GM10847 (cell line): ENCODE data around the gene CLN3.
A peak's percentile ranks its signal among the peaks of the same experiment; 100 is the strongest.

Experiments
- POLR2A ChIP-seq: IDR thresholded peaks from 2 replicates; pipeline ENCODE4 v1.6.1; 2011; ENCODE audit not compliant: insufficient read length; ENCODE audit errors: extremely low read depth

CLN3 gene

DNA sequence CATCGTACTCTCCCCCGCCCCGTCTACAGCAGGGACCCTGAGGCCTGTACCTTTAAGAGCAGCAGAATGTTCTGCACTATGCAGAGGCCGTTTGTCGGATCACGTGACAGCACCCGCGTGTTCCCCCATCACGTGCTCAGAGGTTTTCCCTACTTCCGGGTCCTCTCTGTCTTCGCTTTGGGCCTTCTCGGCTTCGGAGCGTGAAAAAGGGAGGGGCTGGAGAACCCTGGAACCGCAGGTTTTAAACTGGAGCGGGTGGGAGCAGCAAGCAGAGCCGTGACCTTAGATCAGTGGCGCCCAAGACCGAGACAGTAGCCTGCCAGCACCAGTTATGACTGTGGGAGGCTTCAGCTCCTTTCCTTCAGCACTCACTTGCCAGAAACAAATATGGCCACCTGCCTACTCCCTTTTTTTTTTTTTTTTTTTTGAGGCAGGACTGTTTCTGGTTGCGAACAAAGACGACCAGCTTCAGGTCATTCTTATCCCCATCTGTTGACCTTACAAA lies at the start of gene CLN3:
Gene CLN3 (minus strand): TSS at position 105 of the 505 bp plus-strand sequence. CDS start 315 bp downstream, outside the sequence.
- peak; percentile 28 for TF ChIP-seq POLR2A

- no peak for TF ChIP-seq POLR2A
Observed at GRCh38 chr16:28540346-28540745, 48.5 kb upstream of the CLN3 start.

DNA sequence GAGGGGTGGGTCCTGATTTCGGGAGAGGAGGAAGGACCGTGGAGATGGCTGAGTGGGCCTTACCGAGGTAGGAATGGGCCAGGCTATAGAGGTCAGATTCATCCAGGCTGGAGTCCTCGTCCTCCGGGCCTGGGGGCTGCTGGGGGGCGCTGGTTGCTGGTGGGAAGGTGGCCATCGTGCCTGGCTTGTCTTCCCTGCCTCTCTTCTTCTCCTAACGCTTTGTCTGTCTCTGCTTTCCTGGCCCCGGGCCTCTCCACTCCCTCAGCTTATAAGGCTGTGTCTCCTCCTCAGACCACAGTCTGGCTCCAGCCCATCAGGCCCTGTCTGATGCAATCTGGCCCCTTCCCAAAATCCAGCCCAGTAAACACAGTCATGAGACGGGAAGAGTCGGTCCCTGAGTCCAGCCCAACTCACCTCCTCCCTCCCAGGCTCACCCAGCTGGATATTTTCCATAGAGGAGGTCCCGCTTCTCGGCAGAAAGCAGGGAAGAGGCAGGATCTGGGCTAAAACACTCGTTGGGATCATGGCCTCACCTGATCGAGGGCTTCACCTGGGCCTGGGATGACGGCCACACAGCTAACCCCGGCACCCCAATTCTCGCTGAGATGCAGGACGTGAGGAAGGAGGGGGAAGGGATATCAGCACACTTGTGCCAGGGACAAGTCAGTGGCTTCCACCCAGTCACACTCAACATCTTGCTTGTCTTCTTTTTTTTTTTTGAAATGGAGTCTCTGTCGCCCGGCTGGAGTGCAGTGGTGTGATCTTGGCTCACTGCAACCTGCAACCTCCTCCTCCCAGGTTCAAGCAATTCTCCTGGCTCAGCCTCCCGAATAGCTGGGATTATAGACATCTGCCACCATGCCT lies 47.1 kb upstream of the CLN3 start, which contains the start of gene NUPR1:
Gene NUPR1 (minus strand): TSS at position 242 of the 864 bp plus-strand sequence. CDS start 67 bp downstream, at position 175.
- TF ChIP-seq POLR2A: no peak

- no peak for TF ChIP-seq POLR2A
Observed at GRCh38 chr16:28537964-28538732, 46.3 kb upstream of the CLN3 start.

DNA sequence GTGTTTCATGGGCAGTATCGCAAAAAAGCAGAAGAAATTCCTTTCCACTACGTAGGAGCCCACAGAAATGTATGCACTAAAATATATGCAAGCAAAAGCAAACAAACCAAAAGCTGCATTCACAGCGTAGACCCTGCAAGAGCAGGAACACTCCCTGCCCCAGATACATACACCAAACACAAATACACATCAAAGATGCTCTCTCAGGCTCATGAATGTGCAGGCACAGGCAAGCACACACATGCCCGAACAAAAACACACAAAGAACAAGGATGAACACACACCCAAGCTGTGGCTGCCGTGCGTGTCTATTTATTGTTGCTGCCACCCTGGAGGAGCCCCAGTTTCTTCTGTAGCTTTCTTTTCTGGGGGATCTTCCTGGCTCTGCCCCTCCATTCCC lies 45.2 kb upstream of the CLN3 start:
- TF ChIP-seq POLR2A: no peak

GRCh38 chr16:28534542-28535373 lies 42.9 kb upstream of the CLN3 start:
- TF ChIP-seq POLR2A: no peak

- TF ChIP-seq POLR2A: no peak
Observed at GRCh38 chr16:28532940-28533647, 41.2 kb upstream of the CLN3 start.

DNA sequence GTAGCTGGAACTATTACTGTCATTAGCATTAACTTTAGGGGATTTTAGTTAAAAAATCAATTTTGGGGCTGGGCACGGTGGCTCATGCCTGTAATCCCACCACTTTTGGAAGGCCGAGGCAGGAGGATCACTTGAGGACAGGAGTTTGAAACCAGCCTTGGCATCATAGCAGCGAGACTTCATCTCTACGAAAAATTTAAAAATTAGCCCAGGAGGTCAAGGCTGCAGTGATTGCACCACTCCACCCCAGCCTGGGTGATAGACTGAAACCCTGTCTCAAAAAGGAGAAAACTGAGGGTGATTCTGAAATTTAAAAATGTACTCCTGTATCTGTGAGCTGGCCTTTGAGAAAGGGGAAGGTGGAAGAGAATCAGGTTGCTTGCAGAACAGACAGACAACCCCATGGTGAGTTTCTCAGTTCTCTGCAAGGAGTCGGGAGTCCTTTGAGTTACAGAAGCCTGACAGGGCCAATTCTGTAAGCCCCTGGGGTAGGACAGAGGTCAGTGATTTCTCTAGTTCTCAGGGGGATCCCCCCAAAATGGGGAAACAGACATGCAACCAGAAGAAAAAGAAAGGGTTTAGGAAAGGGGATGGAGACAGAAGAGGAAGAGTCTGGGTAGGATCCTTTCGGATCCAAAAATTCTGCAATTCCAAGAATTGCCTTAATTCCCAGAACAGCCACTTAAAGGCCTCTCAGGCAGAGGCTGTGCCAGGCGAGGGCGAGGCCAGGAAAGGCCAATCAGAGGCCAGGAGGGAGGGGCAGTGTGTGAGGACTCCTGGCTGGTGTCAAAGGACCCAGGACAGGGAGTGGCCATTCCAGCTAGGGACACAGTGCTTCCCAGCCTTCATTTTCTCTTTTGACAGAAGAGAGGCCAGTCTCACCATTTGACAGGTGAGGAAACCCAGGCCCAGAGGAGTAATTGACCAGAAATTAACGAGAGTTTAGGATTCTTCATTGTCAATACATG lies 40.2 kb upstream of the CLN3 start:
- TF ChIP-seq POLR2A: no peak

DNA sequence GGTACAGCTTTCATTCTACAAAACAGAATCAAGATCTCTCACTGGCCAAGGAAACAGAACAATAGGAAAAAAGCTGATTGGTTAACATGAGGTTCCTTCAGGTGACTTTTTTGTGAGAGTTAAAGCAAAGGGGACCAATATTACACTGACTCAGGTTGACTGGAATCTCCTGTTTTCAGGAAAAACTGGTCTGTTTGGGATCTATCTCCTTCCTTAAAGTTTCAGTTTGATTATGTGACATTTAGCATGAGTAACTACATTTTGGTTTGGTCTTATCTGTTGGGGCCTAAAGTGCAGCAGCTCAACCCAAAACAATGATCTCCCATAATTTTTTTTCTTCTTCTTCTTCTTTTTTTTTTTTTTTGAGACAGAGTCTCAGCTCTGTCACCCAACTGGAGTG lies 37.2 kb upstream of the CLN3 start:
- TF ChIP-seq POLR2A: no peak

- TF ChIP-seq POLR2A: no peak
Observed at GRCh38 chr16:28528463-28528867, 36.6 kb upstream of the CLN3 start.

DNA sequence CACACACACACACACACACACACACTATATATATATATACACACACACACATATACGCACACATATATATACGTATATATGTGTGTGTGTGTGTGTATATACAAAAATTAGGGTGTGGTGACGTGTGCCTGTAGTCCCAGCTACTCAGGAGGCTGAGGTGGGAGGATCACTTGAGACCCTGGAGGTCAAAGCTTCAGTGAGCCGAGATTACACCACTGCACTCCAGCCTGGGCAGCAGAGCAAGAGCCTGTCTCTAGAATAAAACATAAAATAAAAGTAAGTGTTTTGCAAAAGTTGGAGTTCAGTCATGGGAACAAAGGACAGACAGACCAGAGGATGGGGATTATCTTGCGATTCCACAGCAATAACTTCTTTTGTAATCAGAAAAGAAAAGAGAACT lies 36.1 kb upstream of the CLN3 start:
- no peak for TF ChIP-seq POLR2A

DNA sequence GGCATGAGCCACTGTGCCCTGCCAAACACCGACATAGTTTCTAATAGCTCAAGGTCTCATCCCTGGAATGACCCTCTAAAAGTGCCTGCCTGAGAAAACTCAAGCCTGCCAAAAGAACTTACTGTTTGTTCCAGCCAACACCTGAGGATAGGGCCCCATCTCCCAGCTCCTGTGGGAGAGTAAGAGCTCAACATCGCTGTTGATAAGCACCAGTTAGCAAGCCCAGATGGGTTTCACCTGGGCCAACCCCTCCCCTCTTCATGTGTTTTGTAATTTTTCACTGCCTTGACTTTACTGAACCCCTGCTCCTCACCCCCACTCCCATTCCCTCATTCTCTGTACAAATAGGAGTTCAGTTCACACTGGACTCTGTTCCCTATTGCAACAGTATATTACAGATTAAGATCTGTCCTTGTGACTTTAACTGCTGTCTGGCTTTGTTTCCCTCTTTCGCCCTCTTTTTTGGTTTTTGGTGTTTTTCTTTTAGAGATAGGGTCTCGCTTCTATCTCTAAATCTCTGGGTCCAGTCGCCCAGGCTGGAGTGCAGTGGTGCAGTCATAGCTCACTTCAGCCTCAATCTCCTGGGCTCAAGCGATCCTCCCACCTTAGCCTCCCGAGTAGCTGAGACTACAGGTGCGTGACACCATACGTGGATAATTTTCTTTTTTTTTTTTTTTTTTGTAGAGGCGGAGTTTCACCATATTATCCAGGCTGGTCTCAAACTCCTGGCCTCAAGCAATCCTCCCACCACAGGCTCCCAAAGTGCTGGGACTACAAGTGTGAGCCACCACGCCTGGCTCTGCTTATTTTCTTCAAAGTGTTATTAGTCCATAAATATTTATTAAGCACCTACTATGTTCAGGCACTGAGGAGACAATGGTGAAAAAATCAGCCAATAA lies 34.6 kb upstream of the CLN3 start:
- no peak for TF ChIP-seq POLR2A
